Mesothelial cell of epicardium (in vitro differentiated cells): ENCODE results near the gene MIER1. TPM values are rescaled to one million over a fixed set of nuclear protein-coding genes. Genes with fewer than 3 reads are reported as not detected.

Source experiments
- DNase-seq, 2 experiments: peaks; one replicate each; pipeline ENCODE4 v3.0.0; 2021; ENCODE audit warnings: low spot score in 2 of 2; ENCODE audit not compliant: unreplicated experiment in 2 of 2
- H3K27ac Mint-ChIP-seq: 2 replicates; pipeline ENCODE4 v1.8.0; 2021; ENCODE audit warnings: mixed read lengths
- H3K27me3 Mint-ChIP-seq: 2 replicates; pipeline ENCODE4 v1.8.0; 2021; ENCODE audit warnings: low read depth, mixed read lengths
- H3K36me3 Mint-ChIP-seq: 2 replicates; pipeline ENCODE4 v1.8.0; 2021; ENCODE audit warnings: mixed read lengths
- H3K4me1 Mint-ChIP-seq: 2 replicates; pipeline ENCODE4 v1.8.0; 2021; ENCODE audit warnings: mixed read lengths
- H3K4me3 Mint-ChIP-seq: 2 replicates; pipeline ENCODE4 v1.8.0; 2021; ENCODE audit warnings: mild to moderate bottlenecking, moderate library complexity, mixed read lengths
- H3K9me3 Mint-ChIP-seq: 2 replicates; pipeline ENCODE4 v1.8.0; 2021; ENCODE audit warnings: mixed read lengths
- CTCF ChIP-seq: fragments of 200-600 bp; sonication (generic); IDR thresholded peaks from one replicate; pipeline ENCODE4 v1.5.0; 2021; ENCODE audit warnings: antibody characterized with exemption; ENCODE audit not compliant: unreplicated experiment
- total RNA-seq: library from RNA; stranded (reverse); gene quantifications from 3 replicates; pipeline ENCODE4 v1.2.1, GENCODE V29; 2021

The MIER1 gene
- total RNA-seq, 1 donor from 2014 or later, result 36.5 TPM

DNA sequence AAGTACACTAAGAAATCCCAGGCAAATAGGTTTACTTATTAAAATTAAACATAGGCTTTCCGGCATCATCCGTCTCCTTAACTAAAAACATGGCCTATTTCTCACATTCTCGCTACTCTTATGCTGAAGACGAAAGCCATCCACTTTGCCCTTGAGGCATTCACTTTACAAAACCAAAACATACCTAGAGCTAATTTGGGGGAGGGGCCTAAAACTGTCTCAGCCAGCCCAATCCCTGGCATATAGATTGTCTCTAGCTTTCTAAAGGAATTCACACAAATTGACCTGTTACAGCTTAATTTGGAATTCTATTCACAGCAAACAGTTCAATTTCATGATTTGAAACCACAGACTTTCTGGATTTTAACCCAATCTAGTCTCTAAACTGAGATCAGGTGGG is 94.3 kb downstream of the MIER1 start:
- no peak overlapping the region for H3K4me3 Mint-ChIP-seq
- H3K4me1 Mint-ChIP-seq, result peaks cover 27% of the 10 kb centered on the region
- DNase-seq, result no peak
- peak overlapping the region; percentile 89 for H3K27ac Mint-ChIP-seq
- TF ChIP-seq CTCF, result no peak
- no peaks in the 10 kb centered on the region for H3K27me3 Mint-ChIP-seq
- H3K9me3 Mint-ChIP-seq, result no peaks in the 10 kb centered on the region
- peaks cover 10% of the 10 kb centered on the region for H3K36me3 Mint-ChIP-seq

- Mint-ChIP-seq H3K4me1 (peaks cover 27% of the 10 kb centered on the region), H3K27ac (peak overlapping the region; percentile 89), H3K36me3 (peaks cover 14% of the 10 kb centered on the region), H3K27me3 (no peaks in the 10 kb centered on the region), H3K4me3 (no peak overlapping the region), H3K9me3 (no peaks in the 10 kb centered on the region)
- no peak for DNase-seq
- no peak for TF ChIP-seq CTCF
These were observed 94.9 kb downstream of the MIER1 start for GRCh38 chr1:67019600-67020136.

GRCh38 chr1:67020304-67020703 is 95.5 kb downstream of the MIER1 start:
- no peaks in the 10 kb centered on the region for H3K27me3 Mint-ChIP-seq
- H3K4me1 Mint-ChIP-seq, result peaks cover 27% of the 10 kb centered on the region
- TF ChIP-seq CTCF, result no peak
- no peaks in the 10 kb centered on the region for H3K9me3 Mint-ChIP-seq
- peak overlapping the region; percentile 89 for H3K27ac Mint-ChIP-seq
- H3K4me3 Mint-ChIP-seq, result no peak overlapping the region
- no peak for DNase-seq
- H3K36me3 Mint-ChIP-seq, result peaks cover 20% of the 10 kb centered on the region

DNA sequence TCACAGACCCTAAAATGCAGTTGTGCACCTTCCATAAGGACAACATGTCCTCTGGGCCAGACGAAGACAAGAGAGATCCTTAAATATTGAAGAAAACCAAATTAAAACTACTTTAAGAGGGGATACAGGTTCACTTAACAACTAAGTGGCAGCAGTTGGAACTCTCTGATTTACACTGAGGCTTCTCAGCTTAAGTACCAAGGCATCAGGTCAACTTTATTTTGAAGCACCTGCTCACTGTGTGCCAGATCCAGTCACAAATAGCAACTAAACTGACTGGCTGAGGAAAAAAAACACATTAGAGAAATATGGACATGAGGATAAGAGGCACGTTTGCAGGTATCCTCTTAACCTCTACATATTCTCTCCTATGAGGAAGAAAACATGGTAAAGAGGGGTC is 96.0 kb downstream of the MIER1 start:
- H3K4me3 Mint-ChIP-seq, result no peak overlapping the region
- no peaks in the 10 kb centered on the region for H3K9me3 Mint-ChIP-seq
- H3K36me3 Mint-ChIP-seq, result peaks cover 22% of the 10 kb centered on the region
- no peak for DNase-seq
- peak overlapping the region; percentile 42 for H3K27ac Mint-ChIP-seq
- H3K27me3 Mint-ChIP-seq, result no peaks in the 10 kb centered on the region
- peaks cover 27% of the 10 kb centered on the region for H3K4me1 Mint-ChIP-seq
- no peak for TF ChIP-seq CTCF

DNA sequence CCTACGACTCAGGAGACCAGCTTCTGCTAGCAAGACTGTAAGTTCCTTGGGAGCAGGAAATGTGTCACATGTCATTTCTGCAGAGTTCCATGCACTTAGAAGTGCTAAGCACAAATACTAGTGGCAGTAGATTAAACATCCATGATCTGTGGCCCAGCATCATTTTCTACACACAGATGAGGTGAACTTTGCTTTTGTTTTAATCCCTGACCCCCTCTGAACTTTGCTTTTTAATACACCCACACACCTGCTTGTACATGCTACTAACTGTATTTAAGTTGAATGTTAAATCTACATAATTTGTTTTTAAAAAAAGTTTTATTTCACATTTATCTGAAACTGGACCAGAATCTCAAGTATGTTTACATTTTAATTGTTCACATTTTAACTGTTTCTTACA is 104.7 kb downstream of the MIER1 start:
- no peak for DNase-seq
- H3K27ac Mint-ChIP-seq, result no peak overlapping the region
- no peak overlapping the region for H3K4me3 Mint-ChIP-seq
- H3K9me3 Mint-ChIP-seq, result peaks cover 12% of the 10 kb centered on the region
- H3K36me3 Mint-ChIP-seq, result peaks cover 46% of the 10 kb centered on the region
- H3K27me3 Mint-ChIP-seq, result no peaks in the 10 kb centered on the region
- TF ChIP-seq CTCF, result no peak
- no peaks in the 10 kb centered on the region for H3K4me1 Mint-ChIP-seq
